Thyroid gland (tissue), 4 donors: ENCODE results near the gene CDK3.
"Not testable (repeated sequence)": the region's sequence is repeated elsewhere in the genome, so short reads cannot be mapped to it uniquely, and the experiment has no call there.

Experiments
- POLR2A ChIP-seq, 2 donors: fragments of 450-650 bp; IDR thresholded peaks; one replicate each; pipeline ENCODE4 v1.6.1; 2017; ENCODE audit warnings: antibody characterized with exemption in 2 of 2, mild to moderate bottlenecking in 2 of 2, moderate library complexity in 1 of 2
- TF ChIP-seq, protein P1 (sequence below), 6 experiments: fragments of 200-600 bp in 3 of 6; fragments of 450-650 bp in 3 of 6; sonication (generic) in 3 of 6; IDR thresholded peaks; one replicate each; pipeline ENCODE4 v1.5.1; 2016 to 2019; ENCODE audit warnings: antibody characterized with exemption in 6 of 6, mild to moderate bottlenecking in 2 of 6, inconsistent platforms in 1 of 6, moderate library complexity in 1 of 6

DNA sequence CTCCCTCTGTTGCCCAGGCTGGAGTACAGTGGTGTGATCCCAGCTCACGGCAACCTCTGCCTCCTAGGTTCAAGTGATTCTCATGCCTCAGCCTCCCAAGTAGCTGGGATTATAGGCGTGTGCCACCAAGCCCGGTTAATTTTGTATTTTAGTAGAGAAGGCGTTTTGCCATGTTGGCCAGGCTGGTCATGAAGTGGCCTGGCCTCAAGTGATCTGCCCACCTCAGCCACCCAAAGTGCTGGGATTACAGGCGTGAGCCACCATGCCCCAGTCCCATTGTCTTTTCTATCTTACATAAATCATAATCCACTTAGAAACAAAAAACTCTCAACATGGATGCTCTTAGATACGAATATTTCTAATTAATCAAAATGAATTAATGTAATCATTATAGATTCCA, 25.5 kb upstream of the CDK3 start:
- TF ChIP-seq, protein P1, sequence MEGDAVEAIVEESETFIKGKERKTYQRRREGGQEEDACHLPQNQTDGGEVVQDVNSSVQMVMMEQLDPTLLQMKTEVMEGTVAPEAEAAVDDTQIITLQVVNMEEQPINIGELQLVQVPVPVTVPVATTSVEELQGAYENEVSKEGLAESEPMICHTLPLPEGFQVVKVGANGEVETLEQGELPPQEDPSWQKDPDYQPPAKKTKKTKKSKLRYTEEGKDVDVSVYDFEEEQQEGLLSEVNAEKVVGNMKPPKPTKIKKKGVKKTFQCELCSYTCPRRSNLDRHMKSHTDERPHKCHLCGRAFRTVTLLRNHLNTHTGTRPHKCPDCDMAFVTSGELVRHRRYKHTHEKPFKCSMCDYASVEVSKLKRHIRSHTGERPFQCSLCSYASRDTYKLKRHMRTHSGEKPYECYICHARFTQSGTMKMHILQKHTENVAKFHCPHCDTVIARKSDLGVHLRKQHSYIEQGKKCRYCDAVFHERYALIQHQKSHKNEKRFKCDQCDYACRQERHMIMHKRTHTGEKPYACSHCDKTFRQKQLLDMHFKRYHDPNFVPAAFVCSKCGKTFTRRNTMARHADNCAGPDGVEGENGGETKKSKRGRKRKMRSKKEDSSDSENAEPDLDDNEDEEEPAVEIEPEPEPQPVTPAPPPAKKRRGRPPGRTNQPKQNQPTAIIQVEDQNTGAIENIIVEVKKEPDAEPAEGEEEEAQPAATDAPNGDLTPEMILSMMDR (IDR thresholded peaks at IDR 0.05) = not testable (repeated sequence)
- not testable (repeated sequence) for TF ChIP-seq POLR2A (IDR thresholded peaks at IDR 0.05)
